ENCODE measurements around the gene MLPH. TPM values are rescaled to one million over a fixed set of nuclear protein-coding genes. Genes with fewer than 3 reads are reported as not detected.

MLPH gene
- total RNA-seq, 4 donors from 2014 or later, result 13.3 to 37.9 (median 19.9) TPM

- intact Hi-C loops (cut with DNase I; ENCODE audit: low total_unique reads), result loop anchor here (5.0 kb wide), 1 partner anchor 62 kb away; no protein-coding TSS in a partner anchor
- WGBS, 2 donors, result 92 to 93% methylated on average over 8 of the region's 8 CpGs
- H3K4me3 ChIP-seq (ENCODE audit: low read depth, poor library complexity, severe bottlenecking), result no peak overlapping the region
- TF ChIP-seq POLR2A (IDR thresholded peaks at IDR 0.05), result no peak
- TF ChIP-seq, protein P1, sequence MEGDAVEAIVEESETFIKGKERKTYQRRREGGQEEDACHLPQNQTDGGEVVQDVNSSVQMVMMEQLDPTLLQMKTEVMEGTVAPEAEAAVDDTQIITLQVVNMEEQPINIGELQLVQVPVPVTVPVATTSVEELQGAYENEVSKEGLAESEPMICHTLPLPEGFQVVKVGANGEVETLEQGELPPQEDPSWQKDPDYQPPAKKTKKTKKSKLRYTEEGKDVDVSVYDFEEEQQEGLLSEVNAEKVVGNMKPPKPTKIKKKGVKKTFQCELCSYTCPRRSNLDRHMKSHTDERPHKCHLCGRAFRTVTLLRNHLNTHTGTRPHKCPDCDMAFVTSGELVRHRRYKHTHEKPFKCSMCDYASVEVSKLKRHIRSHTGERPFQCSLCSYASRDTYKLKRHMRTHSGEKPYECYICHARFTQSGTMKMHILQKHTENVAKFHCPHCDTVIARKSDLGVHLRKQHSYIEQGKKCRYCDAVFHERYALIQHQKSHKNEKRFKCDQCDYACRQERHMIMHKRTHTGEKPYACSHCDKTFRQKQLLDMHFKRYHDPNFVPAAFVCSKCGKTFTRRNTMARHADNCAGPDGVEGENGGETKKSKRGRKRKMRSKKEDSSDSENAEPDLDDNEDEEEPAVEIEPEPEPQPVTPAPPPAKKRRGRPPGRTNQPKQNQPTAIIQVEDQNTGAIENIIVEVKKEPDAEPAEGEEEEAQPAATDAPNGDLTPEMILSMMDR (IDR thresholded peaks at IDR 0.05), result no peak
- DNase-seq (ENCODE audit: low spot score in 2 of 2), result no peak
Measured at GRCh38 chr2:237573721-237574415, 86.8 kb downstream of the MLPH start.

- DNase-seq (ENCODE audit: low spot score in 2 of 2), result no peak
- WGBS, 2 donors, result 88 to 93% methylated on average over 9 of the region's 9 CpGs
- intact Hi-C loops (cut with DNase I; ENCODE audit: low total_unique reads), result loop anchor here (5.0 kb wide), 1 partner anchor 62 kb away; no protein-coding TSS in a partner anchor
- no peak for TF ChIP-seq POLR2A (IDR thresholded peaks at IDR 0.05)
- TF ChIP-seq, protein P1 (IDR thresholded peaks at IDR 0.05), result no peak
- no peak overlapping the region for H3K4me3 ChIP-seq (ENCODE audit: low read depth, poor library complexity, severe bottlenecking)
Measured at GRCh38 chr2:237574467-237574866, 87.4 kb downstream of the MLPH start.

DNA sequence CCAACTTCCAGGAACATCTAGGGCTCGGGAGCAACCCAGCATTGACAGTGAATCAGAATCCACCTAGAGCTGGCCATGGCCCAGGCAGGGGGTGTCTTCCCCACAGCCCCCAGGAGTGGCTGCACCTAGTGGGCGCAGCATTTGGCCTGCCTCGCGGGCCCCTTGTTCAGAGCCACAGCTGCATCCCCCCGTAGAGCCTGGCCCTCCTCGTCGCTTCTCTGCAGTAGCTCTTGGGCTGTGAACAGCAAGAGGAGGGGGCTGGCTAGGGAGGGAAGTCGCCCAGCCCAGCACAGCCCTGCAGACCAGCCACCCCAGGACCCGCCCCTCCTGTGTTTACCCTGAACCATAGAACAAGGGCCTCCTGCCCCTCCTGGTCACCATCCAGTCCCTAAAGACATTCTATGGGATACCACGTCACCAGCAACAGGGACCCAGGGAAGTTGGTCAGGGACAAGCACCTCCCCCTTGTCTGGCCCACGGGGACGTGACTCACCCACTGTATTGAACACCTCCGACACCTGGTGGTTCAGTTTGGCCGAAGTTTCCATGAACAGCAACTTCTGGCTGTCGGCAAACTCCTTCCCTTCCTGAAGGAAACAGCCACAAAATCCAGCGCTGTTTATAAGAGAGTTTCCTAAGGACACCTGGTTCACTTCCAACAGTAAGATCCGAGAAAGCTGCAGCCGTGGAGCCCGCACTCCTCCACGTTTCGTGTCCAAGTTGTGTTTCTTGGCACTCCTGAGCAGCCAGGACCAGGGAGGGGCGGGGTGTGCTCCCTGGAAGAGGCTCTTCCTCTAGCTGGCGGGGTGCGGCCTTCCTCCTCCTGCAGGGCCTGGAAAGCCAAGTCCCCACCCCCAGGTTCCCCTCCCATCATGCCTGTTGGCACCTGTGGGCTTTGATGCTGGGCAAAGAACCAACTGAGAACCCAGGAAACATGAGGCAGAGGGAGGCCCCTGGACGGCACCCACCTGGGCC lies 88.1 kb downstream of the MLPH start:
- 54 to 55% methylated on average over 24 to 25 of the region's 25 CpGs for WGBS, 2 donors

DNA sequence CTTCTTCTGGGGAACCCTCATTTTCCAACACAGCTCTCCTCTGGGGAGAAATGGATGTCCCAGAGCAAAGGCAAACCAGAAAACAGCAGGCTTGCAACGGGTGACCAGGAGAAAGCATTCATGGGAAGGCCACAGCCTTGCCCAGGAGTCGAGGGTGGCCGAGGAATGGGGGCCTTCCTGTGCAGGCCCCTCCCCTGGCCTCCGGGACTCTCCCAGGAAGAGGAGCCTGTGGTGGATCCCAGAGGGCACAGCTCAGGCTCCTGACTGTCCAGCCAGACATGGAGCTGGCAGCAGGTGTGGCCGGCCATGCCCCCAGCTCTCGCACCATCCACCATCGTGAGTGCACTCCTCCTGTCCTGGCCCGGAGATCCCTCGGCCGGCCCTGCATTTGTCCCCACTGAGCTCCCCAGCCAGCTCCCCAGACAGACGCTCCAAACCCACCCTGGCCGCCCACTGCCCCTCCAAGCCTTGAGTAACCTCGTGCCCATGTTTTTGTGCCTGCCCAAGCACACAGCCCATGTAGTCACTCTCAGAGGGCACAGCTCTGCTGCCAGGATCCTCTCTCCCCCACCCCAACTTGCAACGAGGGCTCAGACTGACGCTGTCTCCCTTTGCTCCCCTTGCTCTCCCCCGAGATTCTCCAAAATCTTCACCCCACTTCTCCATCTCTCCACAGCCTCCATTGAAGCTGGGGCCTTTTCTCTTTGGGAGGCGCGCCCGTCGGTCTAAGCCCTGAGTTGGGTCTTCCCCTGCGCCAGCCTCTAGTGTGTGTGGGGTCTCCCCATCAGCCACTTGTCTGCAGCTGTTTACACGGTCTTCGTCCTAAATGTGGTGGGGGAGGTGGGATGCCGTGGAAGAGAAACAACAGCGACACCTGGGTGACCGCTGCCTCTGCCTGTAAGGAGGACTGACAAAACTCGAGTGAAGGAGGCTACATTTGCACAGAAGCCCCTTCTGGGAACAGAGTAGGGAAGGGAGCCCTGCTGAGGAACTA lies 89.1 kb downstream of the MLPH start:
- H3K4me3 ChIP-seq (ENCODE audit: low read depth, poor library complexity, severe bottlenecking), result no peak overlapping the region
- no peak for DNase-seq (ENCODE audit: low spot score in 2 of 2)
- TF ChIP-seq, protein P1 (IDR thresholded peaks at IDR 0.05), result no peak
- no peak for TF ChIP-seq POLR2A (IDR thresholded peaks at IDR 0.05)
- WGBS, 2 donors, result 86 to 89% methylated on average over 27 of the region's 27 CpGs
- intact Hi-C loops (cut with DNase I; ENCODE audit: low total_unique reads), result no loop called here

More for the DNA sequence above, 88.1 kb downstream of the MLPH start:
- H3K4me3 ChIP-seq (ENCODE audit: low read depth, poor library complexity, severe bottlenecking), result no peak overlapping the region
- DNase-seq (ENCODE audit: low spot score in 2 of 2), result no peak
- no peak for TF ChIP-seq POLR2A (IDR thresholded peaks at IDR 0.05)
- TF ChIP-seq, protein P1 (IDR thresholded peaks at IDR 0.05), result no peak
- intact Hi-C loops (cut with DNase I; ENCODE audit: low total_unique reads), result loop anchor here (5.0 kb wide), 1 partner anchor 63 kb away; no protein-coding TSS in a partner anchor

DNA sequence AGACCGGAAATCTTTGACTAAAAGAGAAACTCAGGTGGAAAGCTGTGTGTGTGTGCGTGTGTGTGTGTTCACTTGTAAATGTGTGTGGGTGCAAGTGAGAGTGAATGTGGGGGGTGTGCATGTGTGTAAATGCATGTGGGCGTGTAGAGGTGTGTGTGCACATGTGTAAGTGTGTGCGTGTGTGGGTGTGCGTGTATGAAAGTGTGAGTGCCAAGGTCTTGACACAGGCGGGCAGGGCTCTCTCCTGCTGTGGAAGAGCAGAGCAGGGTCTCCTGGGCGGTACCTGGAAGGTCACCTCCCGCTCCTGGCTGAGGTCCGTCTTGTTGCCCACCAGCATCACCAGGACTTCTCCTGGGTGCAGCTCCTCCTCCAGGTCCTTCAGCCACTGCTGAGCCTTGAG lies 89.9 kb downstream of the MLPH start:
- intact Hi-C loops (cut with DNase I; ENCODE audit: low total_unique reads), result no loop called here
- no peak for DNase-seq (ENCODE audit: low spot score in 2 of 2)
- TF ChIP-seq, protein P1 (IDR thresholded peaks at IDR 0.05), result no peak
- no peak for TF ChIP-seq POLR2A (IDR thresholded peaks at IDR 0.05)
- WGBS, 2 donors, result 94 to 95% methylated on average over 9 of the region's 9 CpGs
- H3K4me3 ChIP-seq (ENCODE audit: low read depth, poor library complexity, severe bottlenecking), result no peak overlapping the region

Measured in lower leg skin (tissue), 4 donors.